ENCODE results near the gene TECPR2.
A peak's percentile ranks its signal among the peaks of the same experiment; 100 is the strongest.

TECPR2 gene

GRCh38 chr14:102474934-102475333 is 112.2 kb downstream of the TECPR2 start:
- no peaks in the 10 kb centered on the region for H3K27me3 ChIP-seq (ENCODE audit: control insufficient read depth, insufficient read depth, low read length)
- H3K27ac ChIP-seq: no peak overlapping the region
- H3K79me2 ChIP-seq: peaks cover 7% of the 10 kb centered on the region
- H3K4me1 ChIP-seq: peaks cover 13% of the 10 kb centered on the region
- no peaks in the 10 kb centered on the region for H3K36me3 ChIP-seq (ENCODE audit: control insufficient read depth, insufficient read depth, low read length)
- TF ChIP-seq CTCF (IDR thresholded peaks at IDR 0.05): no peak
- no peak overlapping the region for H2AFZ ChIP-seq
- no peaks in the 10 kb centered on the region for H3K9me3 ChIP-seq (ENCODE audit: control insufficient read depth, low read length)
- no peak overlapping the region for H3K9ac ChIP-seq
- no peak overlapping the region for H3K4me2 ChIP-seq (ENCODE audit: low read length)
- no peak overlapping the region for H3K4me3 ChIP-seq (ENCODE audit: low read depth, low read length)

- H3K4me1 ChIP-seq: peaks cover 10% of the 10 kb centered on the region
- H3K9me3 ChIP-seq (ENCODE audit: control insufficient read depth, low read length): no peaks in the 10 kb centered on the region
- H3K4me3 ChIP-seq (ENCODE audit: low read depth, low read length): no peak overlapping the region
- H3K27me3 ChIP-seq (ENCODE audit: control insufficient read depth, insufficient read depth, low read length): no peaks in the 10 kb centered on the region
- H3K27ac ChIP-seq: no peak overlapping the region
- peaks cover 9% of the 10 kb centered on the region for H3K79me2 ChIP-seq
- no peaks in the 10 kb centered on the region for H3K36me3 ChIP-seq (ENCODE audit: control insufficient read depth, insufficient read depth, low read length)
- no peak overlapping the region for H2AFZ ChIP-seq
- no peak overlapping the region for H3K9ac ChIP-seq
- no peak for TF ChIP-seq CTCF (IDR thresholded peaks at IDR 0.05)
- H3K4me2 ChIP-seq (ENCODE audit: low read length): no peak overlapping the region
Measured at GRCh38 chr14:102479107-102479506, 116.4 kb downstream of the TECPR2 start.

GRCh38 chr14:102479777-102480176 is 117.0 kb downstream of the TECPR2 start:
- Histone ChIP-seq H3K4me2 (ENCODE audit: low read length) (peak overlapping the region; percentile 39), H3K9ac (no peak overlapping the region), H3K36me3 (ENCODE audit: control insufficient read depth, insufficient read depth, low read length) (no peaks in the 10 kb centered on the region), H3K4me1 (peaks cover 10% of the 10 kb centered on the region), H3K9me3 (ENCODE audit: control insufficient read depth, low read length) (no peaks in the 10 kb centered on the region), H3K4me3 (ENCODE audit: low read depth, low read length) (peak overlapping the region; percentile 13), H2AFZ (peak overlapping the region; percentile 42), H3K27me3 (ENCODE audit: control insufficient read depth, insufficient read depth, low read length) (no peaks in the 10 kb centered on the region), H3K79me2 (peaks cover 8% of the 10 kb centered on the region), H3K27ac (no peak overlapping the region)
- TF ChIP-seq CTCF (IDR thresholded peaks at IDR 0.05): no peak

- no peak overlapping the region for H2AFZ ChIP-seq
- H3K36me3 ChIP-seq (ENCODE audit: control insufficient read depth, insufficient read depth, low read length): no peaks in the 10 kb centered on the region
- no peaks in the 10 kb centered on the region for H3K9me3 ChIP-seq (ENCODE audit: control insufficient read depth, low read length)
- H3K9ac ChIP-seq: no peak overlapping the region
- TF ChIP-seq CTCF (IDR thresholded peaks at IDR 0.05): no peak
- H3K79me2 ChIP-seq: peaks cover 6% of the 10 kb centered on the region
- no peak overlapping the region for H3K4me2 ChIP-seq (ENCODE audit: low read length)
- no peaks in the 10 kb centered on the region for H3K27me3 ChIP-seq (ENCODE audit: control insufficient read depth, insufficient read depth, low read length)
- H3K4me1 ChIP-seq: peaks cover 10% of the 10 kb centered on the region
- H3K27ac ChIP-seq: no peak overlapping the region
- no peak overlapping the region for H3K4me3 ChIP-seq (ENCODE audit: low read depth, low read length)
Measured at GRCh38 chr14:102481371-102481770, 118.6 kb downstream of the TECPR2 start.

GRCh38 chr14:102481791-102482238 is 119.1 kb downstream of the TECPR2 start:
- Histone ChIP-seq H3K36me3 (ENCODE audit: control insufficient read depth, insufficient read depth, low read length) (no peaks in the 10 kb centered on the region), H3K27ac (no peak overlapping the region), H2AFZ (no peak overlapping the region), H3K4me1 (peaks cover 10% of the 10 kb centered on the region), H3K9me3 (ENCODE audit: control insufficient read depth, low read length) (no peaks in the 10 kb centered on the region), H3K27me3 (ENCODE audit: control insufficient read depth, insufficient read depth, low read length) (no peaks in the 10 kb centered on the region), H3K79me2 (peaks cover 6% of the 10 kb centered on the region), H3K9ac (no peak overlapping the region), H3K4me3 (ENCODE audit: low read depth, low read length) (no peak overlapping the region), H3K4me2 (ENCODE audit: low read length) (no peak overlapping the region)
- no peak for TF ChIP-seq CTCF (IDR thresholded peaks at IDR 0.05)
